ENCODE data around the gene AKR7A3.

DNA sequence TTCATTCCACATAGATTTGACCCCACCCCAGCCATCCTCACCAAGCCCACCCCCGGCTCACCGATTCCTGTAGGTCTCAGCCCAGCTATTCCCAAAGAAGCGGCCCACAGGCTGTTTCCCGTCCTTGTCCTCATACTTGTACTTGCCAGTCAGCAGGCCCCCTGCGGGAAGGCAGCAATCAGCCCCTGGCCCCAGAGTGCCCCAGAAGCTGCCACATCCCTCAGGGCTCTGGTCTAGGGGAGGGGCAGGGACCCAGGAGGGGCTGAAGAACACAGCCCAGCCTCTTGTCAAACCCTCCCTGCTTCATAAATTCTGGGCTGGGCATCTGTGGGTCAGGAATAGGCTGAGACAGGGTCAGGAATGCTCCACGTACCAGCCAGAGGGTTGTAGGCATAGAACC is 18.4 kb upstream of the AKR7A3 start:
- TF ChIP-seq POLR2AphosphoS5 (IDR thresholded peaks at IDR 0.05) (no peak), EP300 (IDR thresholded peaks at IDR 0.05) (no peak)
- TF ChIP-seq, protein P1, sequence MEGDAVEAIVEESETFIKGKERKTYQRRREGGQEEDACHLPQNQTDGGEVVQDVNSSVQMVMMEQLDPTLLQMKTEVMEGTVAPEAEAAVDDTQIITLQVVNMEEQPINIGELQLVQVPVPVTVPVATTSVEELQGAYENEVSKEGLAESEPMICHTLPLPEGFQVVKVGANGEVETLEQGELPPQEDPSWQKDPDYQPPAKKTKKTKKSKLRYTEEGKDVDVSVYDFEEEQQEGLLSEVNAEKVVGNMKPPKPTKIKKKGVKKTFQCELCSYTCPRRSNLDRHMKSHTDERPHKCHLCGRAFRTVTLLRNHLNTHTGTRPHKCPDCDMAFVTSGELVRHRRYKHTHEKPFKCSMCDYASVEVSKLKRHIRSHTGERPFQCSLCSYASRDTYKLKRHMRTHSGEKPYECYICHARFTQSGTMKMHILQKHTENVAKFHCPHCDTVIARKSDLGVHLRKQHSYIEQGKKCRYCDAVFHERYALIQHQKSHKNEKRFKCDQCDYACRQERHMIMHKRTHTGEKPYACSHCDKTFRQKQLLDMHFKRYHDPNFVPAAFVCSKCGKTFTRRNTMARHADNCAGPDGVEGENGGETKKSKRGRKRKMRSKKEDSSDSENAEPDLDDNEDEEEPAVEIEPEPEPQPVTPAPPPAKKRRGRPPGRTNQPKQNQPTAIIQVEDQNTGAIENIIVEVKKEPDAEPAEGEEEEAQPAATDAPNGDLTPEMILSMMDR (IDR thresholded peaks at IDR 0.05) = no peak
